GM23338 (cell line): ENCODE measurements around the gene AAMDC.

Experiments used
- CTCF ChIP-seq, 2 experiments: fragments of 200-600 bp in 1 of 2; sonication (generic) in 1 of 2; conservative IDR thresholded peaks; 2 replicates each; pipeline versions ENCODE4 v1.5.1 to v1.6.1; 2016 to 2017; ENCODE audit warnings: antibody characterized with exemption in 2 of 2, low read depth in 2 of 2, mild to moderate bottlenecking in 2 of 2, moderate library complexity in 1 of 2
- EZH2phosphoT487 ChIP-seq: fragments of 200-600 bp; sonication (generic); IDR thresholded peaks from one replicate; pipeline ENCODE4 v1.8.1; 2018; ENCODE audit warnings: antibody characterized with exemption; ENCODE audit not compliant: unreplicated experiment
- POLR2AphosphoS5 ChIP-seq: IDR thresholded peaks from 2 replicates; pipeline ENCODE4 v1.6.1; 2016; ENCODE audit warnings: antibody characterized with exemption, low read depth
- REST ChIP-seq: IDR thresholded peaks from one replicate; pipeline ENCODE4 v1.6.1; 2018; ENCODE audit warnings: antibody characterized with exemption; ENCODE audit not compliant: unreplicated experiment
- ZNF114 ChIP-seq: fragments of 250-450 bp; sonication (Bioruptor Pico); IDR thresholded peaks from 2 replicates; pipeline ENCODE4 v1.5.0; 2020; ENCODE audit warnings: mild to moderate bottlenecking, moderate library complexity

- TF ChIP-seq CTCF (conservative IDR thresholded peaks at IDR 0.05; ENCODE audit: low read depth in 2 of 2) (no peak), EZH2phosphoT487 (no peak), REST (no peak), ZNF114 (CRISPR knock-in tag) (no peak), POLR2AphosphoS5 (no peak)
Observed at GRCh38 chr11:77778549-77778948, 42.4 kb upstream of the AAMDC start.
